ENCODE results near the gene FMN2.
A peak's percentile ranks its signal among the peaks of the same experiment; 100 is the strongest.

Gene FMN2

DNA sequence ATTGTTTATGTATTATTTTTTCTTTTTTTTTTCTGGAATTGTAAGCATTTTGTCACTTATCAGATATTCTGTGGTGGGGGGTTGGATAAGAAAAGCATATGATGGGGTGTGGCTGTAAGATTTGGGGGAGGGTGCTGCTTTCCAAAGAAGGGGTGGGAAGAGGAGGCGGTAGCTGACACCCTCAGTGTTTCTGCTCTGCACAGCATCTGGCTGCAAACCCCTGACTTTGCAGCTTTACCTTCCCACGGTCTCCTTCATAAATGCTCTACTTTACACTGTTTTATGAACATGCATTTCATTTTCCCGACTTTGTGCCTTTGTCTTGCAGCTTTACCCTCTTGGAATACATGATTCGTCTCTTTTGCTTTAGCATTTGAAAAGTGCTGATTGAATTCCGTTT lies 7.6 kb downstream of the FMN2 start:
- no peak for DNase-seq

DNA sequence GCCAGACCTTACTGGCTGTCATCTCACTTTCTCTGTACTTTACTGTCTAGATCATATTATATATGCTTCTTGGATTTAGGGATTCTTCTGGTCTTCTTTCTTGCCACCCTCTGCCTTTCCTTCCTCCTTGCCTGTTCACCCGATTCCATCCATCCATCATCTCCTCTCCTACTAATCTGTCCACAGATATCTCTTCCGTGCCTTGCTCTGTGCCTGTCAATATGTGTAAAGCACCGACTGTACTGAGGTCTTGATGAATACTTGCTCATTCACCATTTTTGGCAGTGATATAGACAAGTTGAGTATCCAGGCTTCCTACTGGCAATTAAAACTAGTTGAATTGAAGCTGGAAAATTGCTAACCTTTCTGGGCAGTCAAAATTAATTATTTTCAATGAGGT lies 8.1 kb downstream of the FMN2 start:
- no peak for DNase-seq

DNA sequence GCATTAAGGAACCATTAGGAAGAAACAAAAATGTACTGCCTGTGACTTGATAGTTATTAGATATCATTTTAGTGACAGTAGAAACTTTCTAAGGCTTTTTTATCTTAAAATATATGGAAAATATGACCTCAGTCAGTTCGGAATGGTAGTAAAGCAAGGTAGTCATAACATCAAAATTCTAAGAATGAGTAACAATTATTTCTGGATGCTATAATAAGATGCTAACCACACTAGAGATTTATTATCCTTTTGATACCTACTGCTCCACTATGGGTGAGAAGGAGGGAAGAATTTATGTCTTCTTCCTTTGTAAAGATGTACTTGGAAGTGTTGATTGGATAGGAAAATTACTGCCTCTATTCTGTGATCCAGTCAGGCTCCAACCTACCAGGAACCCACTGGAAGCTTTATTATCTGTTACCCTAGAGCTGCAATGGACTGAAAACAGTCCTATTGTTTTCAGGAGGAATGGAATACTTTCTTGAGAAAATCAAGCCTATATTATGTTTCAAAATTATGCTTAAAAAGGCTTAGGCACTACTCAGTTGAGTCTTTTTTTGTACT lies 8.8 kb downstream of the FMN2 start:
- DNase-seq, result no peak

GRCh38 chr1:240101306-240101705 lies 9.6 kb downstream of the FMN2 start:
- no peak for DNase-seq

GRCh38 chr1:240101737-240102136 lies 10.1 kb downstream of the FMN2 start:
- no peak for DNase-seq

GRCh38 chr1:240104672-240105071 lies 13.0 kb downstream of the FMN2 start:
- no peak for DNase-seq

- no peak for DNase-seq
These were observed 15.5 kb downstream of the FMN2 start for GRCh38 chr1:240107058-240107684.

DNA sequence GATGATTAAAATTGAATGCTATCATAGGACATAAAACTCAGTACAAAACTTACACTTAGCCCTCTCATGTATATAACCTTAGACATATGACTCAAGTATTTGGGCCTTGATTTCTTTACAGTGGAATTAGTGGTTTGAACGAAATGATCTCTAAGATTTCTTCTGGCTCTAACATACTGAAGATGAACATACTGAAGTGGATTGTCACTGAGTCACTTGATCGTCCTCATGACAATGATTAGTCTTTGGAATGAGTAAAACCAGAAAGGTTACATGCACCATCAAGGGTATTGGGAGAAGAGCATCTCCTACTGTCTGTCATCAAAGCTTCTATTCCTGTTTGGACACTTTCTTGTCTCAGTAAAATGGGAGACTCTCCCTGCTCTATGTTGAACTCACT lies 17.4 kb downstream of the FMN2 start:
- DNase-seq, result no peak

DNA sequence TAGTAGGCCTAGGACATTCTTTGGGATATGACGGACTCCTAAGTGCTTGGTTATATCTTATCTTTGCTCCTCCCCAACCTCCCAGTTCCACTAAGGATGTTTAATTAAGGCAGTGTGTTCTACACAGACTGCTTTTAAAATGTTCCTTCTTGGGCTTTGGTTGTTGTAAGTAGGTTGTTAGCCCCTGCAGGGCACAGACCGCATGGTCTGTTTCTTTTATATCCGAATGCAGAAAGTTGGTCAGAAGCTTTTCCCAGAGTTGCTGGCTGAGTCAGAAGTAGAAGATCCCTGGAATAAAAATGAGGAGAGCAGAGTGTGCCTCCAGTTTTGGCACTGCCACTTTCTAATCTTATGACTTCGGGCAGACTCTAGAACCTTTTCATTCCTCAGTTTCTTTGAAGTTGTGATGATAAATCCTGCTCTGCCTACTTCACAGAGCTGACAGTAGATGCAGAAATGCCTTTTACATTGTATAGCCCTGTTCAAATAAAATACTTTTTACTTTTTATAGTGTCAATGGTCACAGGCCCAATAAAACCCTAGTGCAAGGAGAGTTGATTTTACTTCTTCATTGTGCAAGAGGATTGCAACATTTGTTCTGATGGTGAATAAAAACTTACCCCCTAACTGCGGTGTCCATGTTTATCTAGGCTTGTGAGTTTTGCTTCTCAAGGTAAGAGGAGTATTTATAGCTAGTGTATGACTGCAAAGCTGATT lies 18.4 kb downstream of the FMN2 start:
- DNase-seq, result no peak

DNA sequence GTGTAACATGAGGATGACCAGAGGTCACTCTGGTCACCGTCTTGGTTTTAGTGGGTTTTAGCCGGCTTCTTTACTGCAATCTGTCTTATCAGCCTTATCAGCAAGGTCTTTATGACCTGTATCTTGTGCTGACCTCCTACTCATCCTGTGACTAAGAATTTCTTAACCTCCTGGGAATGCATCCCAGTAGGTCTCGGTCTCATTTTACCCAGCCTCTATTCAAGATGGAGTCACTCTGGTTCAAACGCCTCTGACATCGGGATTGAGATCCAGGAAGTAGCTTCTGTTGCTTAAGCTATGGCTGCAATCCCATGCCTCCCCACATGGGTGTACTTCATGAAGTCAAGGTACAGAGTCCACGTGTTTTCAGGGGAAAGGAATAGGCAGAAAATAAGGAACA lies 19.9 kb downstream of the FMN2 start:
- no peak for DNase-seq

DNA sequence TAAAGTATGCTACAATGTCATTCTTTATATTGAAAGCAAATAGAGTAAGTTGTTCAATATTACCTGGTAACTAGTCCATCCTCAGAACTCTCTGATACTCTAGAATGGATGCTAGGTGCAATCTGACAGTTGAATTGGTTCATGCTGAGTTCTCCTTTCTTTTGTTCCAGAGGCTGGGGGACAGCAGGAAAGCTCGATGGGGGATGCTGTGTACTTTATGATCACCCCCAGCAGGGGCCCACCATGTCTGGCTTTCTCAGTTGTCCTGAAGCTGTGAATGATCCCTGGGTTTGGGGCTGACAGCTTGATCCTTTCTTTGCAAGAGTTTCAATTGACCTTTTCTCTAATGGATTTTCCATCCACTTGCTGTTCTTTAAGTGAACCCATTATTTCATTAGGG lies 22.5 kb downstream of the FMN2 start:
- no peak for DNase-seq

DNA sequence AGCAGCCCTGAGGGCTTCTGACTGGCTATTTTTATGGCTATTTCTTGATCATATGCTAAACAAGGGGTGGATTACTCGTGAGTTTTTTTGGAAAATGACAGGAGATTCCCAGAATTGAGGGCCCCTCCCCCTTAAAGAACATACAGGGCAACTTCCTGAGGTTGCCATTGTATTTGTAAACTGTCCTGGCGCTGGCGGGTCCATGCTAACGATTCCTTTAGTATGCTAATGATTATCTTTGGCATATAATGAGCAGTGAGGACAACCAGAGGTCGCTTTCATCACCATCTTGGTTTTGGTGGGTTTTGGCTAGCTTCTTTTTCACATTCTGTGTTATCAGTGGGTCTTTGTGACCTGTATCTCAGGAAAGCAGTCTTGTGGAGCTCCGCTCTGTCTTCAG lies 24.1 kb downstream of the FMN2 start:
- DNase-seq, result no peak

- no peak for DNase-seq
These were observed 25.4 kb downstream of the FMN2 start for GRCh38 chr1:240116831-240117769.

- no peak for DNase-seq
These were observed 26.2 kb downstream of the FMN2 start for GRCh38 chr1:240117930-240118329.

DNA sequence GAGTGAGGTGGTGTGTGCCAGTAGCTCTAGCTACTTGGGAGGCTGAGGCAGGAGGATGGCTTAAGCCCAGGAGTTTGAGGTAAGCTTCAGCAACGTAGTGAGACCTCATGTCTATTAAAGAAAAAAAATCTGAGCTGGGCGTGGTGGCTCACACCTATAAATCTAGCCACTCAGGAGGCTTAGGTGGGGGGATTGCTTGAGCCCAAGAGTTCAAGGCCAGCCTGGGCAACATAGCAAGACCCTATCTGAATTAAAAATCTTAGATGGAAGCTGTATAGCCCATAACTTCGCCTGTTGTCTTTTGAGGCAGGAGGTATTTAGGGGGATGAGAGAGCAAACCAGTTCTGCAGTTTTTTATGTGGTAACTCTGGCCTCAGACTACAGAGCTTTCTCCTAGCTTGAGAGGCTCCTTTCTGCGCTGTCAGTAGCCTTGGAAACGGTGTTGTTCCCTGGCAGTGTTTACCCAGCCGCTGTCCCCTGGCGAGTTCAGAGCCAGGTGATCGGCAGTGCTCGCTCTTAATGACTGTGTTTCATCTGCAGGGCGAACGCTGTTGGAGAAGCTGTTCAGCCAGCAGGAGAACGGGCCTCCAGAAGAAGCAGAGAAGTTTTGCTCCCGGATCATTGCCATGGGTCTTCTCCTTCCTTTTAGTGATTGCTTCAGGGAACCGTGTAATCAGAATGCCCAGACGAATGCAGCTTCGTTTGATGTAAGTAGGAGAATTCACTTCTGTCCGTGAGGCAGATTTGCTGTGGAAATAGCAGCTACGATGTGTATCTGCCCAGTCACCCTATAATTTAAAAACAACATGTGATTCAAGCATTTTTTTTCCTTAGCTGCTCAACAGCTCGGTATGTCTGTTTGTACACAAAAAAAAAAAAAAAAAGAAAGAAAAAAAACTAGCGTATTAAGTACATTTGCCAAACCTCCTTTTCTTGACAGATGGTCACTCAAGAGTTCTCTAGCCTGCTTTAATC lies 31.2 kb downstream of the FMN2 start:
- peak; percentile 92 for DNase-seq

DNA sequence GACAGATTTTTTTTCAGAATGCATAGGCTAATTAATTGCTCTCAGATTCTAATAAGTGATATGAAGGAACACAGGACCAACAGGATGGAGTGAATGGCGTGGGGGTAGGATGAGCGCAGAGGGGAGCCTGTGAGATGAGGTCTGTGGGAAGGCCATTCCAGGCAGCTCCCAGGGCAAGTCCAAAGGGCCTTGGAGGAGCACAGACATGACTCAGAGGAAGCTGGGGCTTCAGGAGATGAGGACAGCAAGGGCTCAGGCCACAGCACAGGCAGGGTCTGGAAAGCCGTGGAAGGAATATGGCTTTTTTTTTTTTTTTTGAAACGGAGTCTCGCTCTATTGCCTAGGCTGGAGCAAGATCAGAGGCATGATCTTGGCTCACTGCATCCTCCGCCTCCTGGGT lies 35.1 kb downstream of the FMN2 start:
- DNase-seq, result no peak

- no peak for DNase-seq
These were observed 36.7 kb downstream of the FMN2 start for GRCh38 chr1:240128366-240128765.

- no peak for DNase-seq
These were observed 42.4 kb downstream of the FMN2 start for GRCh38 chr1:240134113-240134512.

DNA sequence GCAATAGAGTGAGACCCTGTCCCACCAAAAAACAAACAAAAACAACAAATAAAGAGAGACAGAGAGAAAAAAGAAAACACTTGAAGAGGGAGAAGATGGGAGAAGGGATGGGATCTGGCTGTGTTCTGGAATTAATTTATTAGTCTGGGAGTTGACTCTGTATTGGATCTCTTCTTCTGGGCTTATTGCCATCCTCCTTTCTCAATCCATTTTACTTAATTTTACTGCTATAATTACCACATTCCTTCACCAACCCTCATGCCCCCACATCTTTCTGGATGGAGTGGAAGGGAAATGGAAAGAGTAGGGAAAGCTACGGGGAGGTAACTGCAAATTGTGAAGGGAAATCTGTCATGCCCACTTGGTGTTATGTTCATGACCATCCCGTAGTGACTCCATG lies 42.9 kb downstream of the FMN2 start:
- no peak for DNase-seq

GRCh38 chr1:240136402-240136801 lies 44.7 kb downstream of the FMN2 start:
- DNase-seq, result no peak

DNA sequence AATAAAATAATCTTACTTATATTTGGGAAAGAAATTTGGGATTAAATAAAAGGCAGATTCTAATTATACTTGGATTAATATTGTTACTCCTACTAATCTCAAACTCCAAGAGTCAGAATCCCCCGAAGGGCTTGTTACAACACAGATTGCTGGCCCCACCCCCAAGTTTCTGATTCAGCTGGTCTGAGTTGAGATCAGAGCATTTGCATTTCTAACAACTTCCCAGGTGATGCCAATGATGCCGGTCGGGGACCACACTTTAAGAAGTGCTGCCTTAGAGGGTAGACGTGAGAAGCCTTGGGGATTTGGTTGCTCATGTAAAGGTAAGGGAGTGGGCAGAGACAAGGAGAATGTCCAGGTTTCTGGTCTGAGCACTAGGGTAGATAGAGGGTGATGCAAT lies 47.2 kb downstream of the FMN2 start:
- no peak for DNase-seq

DNA sequence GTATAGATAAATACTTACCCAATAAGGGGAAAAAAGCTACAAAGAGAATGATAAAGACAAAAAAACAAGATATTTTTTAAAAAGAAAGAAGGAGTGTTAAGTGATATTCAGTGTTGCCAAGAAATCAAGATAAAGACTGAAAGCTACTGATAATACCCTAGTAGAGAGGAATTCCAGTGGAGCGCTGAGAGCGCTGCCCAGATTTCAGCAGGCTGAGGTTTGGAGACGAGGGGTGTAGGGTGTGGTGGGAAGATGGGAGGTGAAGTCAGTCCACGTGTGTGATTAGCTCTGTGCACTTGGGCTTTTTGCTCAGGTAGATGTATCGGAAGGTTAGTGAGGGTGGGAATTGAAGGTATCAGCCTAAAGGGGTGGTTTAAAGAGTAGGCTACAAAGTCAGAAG lies 47.8 kb downstream of the FMN2 start:
- DNase-seq, result no peak

All from NCI-H1417 treated with DMSO at 0.1 percent for 48 hours (cell line).